ENCODE measurements around the gene CALD1.

The CALD1 gene

GRCh38 chr7:134768243-134768642, 11.2 kb upstream of the CALD1 start:
- no peak for TF ChIP-seq CTCF (IDR thresholded peaks at IDR 0.05; ENCODE audit: low read depth, low read length, missing control alignments)
- in situ Hi-C loops (cut with HindIII; ENCODE audit: low sequenced_read_pairs) = no loop called here
- no peak for DNase-seq (ENCODE audit: low read depth)
- H3K4me3 ChIP-seq (ENCODE audit: low read depth, low read length) = no peak overlapping the region

DNA sequence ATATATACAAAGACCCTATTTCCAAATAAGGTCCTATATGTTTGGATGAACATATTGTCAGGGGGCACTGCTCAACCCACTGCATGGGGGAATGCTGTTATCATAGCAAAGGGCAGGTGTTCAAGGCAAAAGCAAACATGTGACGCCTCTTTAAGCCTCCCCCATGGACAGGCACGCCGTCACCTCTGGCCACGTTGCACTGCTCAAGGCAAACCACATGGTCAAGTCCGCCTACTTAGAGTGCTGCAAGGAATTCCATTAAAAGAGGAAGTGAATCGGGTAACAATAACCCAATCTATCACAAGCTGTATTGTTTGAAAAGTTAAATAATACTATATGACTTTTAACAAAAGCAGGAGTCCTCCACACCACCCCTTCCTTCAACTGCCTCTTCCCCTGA, 8.8 kb upstream of the CALD1 start:
- no peak for DNase-seq (ENCODE audit: low read depth)
- in situ Hi-C loops (cut with HindIII; ENCODE audit: low sequenced_read_pairs) = no loop called here
- TF ChIP-seq CTCF (IDR thresholded peaks at IDR 0.05; ENCODE audit: low read depth, low read length, missing control alignments) = no peak
- no peak overlapping the region for H3K4me3 ChIP-seq (ENCODE audit: low read depth, low read length)

DNA sequence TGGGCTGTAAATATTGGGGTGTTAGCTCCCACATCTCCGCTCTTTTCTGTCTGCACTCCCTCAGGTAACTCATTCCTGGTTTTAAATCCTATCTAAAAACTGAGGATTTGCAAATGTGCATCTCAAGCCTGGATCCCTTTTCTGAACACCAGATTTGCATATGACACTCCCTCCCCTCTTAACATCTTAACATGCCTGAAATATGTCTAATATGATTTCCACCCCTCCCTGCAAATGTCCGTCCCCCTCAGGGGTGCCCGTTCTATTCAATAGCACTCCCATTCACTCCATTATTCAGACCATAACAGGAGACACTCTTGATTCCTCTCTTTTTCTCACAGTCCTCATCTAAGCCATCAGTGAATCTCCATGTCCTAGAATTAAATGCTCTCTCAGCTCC, 8.3 kb upstream of the CALD1 start:
- in situ Hi-C loops (cut with HindIII; ENCODE audit: low sequenced_read_pairs) = no loop called here
- H3K4me3 ChIP-seq (ENCODE audit: low read depth, low read length) = no peak overlapping the region
- no peak for DNase-seq (ENCODE audit: low read depth)
- no peak for TF ChIP-seq CTCF (IDR thresholded peaks at IDR 0.05; ENCODE audit: low read depth, low read length, missing control alignments)

GRCh38 chr7:134771889-134772288, 7.5 kb upstream of the CALD1 start:
- in situ Hi-C loops (cut with HindIII; ENCODE audit: low sequenced_read_pairs) = no loop called here
- no peak overlapping the region for H3K4me3 ChIP-seq (ENCODE audit: low read depth, low read length)
- TF ChIP-seq CTCF (IDR thresholded peaks at IDR 0.05; ENCODE audit: low read depth, low read length, missing control alignments) = no peak
- no peak for DNase-seq (ENCODE audit: low read depth)

DNA sequence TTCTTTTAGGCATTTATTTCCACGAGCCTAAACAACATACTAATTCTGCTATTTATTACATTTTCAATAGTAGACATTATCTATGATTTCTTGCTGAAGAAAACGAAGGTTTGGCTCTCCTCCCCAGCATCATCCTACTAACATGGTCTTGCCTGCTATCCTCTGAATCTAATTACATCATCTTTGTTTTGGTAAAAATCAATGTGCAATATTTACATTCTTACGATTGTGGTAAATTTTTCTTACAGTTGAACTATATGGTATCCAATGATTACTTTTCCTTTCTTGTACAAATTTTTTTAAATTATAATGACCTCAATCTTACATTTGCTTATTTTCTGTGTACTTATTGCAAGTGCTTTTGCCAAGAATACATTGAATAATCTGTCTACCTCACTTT, 7.0 kb upstream of the CALD1 start:
- in situ Hi-C loops (cut with HindIII; ENCODE audit: low sequenced_read_pairs) = no loop called here
- no peak for DNase-seq (ENCODE audit: low read depth)
- TF ChIP-seq CTCF (IDR thresholded peaks at IDR 0.05; ENCODE audit: low read depth, low read length, missing control alignments) = no peak
- H3K4me3 ChIP-seq (ENCODE audit: low read depth, low read length) = no peak overlapping the region

DNA sequence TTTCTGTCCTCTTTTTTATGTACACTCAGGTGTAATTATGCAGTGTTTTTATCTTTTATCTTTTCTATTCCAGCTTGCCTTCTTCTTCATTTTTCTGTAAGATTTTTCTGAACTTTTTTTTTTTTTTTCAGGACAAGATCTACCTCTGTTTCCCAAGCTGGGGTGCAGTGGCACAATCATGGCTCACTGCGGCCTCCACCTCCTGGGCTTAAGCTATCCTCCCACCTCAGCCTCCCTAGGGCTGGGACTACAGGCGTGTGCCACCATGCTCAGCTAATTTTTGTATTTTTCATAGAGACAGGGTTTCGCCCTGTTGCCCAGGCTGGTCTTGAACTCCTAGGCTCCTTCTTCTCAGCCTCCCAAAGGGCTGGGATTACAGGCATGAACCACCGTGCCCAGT, 6.3 kb upstream of the CALD1 start:
- H3K4me3 ChIP-seq (ENCODE audit: low read depth, low read length) = no peak overlapping the region
- in situ Hi-C loops (cut with HindIII; ENCODE audit: low sequenced_read_pairs) = no loop called here
- no peak for TF ChIP-seq CTCF (IDR thresholded peaks at IDR 0.05; ENCODE audit: low read depth, low read length, missing control alignments)
- DNase-seq (ENCODE audit: low read depth) = no peak

DNA sequence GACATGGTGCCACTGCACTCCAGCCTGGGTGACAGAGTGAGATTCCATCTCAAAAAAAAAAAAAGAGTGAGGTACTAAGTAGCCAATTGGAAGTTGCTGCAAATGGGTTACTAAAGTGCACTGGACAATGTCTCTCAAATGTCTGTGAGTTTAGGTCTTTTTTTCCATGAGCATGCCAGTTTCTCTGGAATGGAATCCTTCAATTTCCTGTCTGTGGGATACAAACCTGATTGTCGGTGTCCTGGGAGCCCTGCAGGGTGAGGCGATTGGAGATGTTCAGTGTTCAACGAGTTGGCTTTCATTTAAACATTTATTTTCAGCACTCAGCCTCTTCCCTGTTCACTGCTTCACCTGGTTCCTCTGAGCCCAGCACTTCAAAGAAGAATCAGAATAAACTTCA, 5.3 kb upstream of the CALD1 start:
- TF ChIP-seq CTCF (IDR thresholded peaks at IDR 0.05; ENCODE audit: low read depth, low read length, missing control alignments) = no peak
- H3K4me3 ChIP-seq (ENCODE audit: low read depth, low read length) = no peak overlapping the region
- no peak for DNase-seq (ENCODE audit: low read depth)
- in situ Hi-C loops (cut with HindIII; ENCODE audit: low sequenced_read_pairs) = no loop called here

Data from astrocyte of the cerebellum (primary cell).